T-helper 9 cell (primary cell): ENCODE measurements around the gene KCNC1.

Experiments used
- DNase-seq: peaks from one replicate; pipeline ENCODE4 v3.0.0-alpha.2; 2020

The KCNC1 gene

GRCh38 chr11:17716807-17717206 is 17.8 kb upstream of the KCNC1 start:
- DNase-seq, result no peak

DNA sequence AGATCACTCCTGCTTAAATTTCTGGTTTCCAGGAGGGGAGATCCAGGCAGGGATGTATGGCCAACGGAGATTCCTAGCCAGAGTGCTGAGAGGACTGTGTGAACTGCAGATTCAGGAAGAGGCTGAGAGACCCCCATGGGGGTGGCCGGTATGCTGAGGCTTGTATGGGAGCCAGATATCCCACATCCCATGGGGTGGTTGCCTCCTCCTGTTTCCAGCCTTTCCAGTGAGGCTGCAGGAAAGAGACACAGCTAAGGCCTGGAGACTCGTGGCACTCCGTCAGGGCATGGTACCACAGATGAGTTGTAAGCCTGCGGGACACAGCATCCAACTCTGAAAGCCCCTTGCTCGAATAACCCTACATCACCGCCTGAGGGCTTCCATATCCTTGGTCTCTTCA is 16.6 kb upstream of the KCNC1 start:
- no peak for DNase-seq

DNA sequence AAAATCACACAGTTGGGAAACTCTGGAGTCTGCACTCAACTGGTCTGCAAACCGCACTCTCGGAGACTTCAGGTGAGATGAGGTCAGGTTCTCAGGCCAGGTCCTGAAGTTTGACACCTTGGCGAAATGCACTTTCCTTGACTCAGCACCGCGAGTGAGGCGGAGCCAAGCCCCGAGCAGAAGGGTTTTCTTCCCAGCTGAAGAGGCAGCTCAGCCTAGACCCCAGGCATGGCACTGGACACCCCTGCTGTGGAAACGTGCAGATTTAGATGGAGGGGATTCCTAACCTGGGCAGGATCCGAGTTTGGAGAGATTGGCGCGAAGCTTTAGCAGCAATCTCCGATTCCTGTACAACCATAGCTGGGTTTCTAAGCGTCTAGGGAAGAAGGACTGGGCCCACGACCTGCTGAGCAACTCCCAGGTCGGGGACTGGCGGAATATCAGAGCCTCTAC is 16.0 kb upstream of the KCNC1 start:
- DNase-seq, result no peak

- no peak for DNase-seq
These were observed 15.3 kb upstream of the KCNC1 start, which contains the start of gene MYOD1 for GRCh38 chr11:17719028-17719937. TSS of gene MYOD1 (plus strand) at chr11:17719571. CDS start at chr11:17719783, 212 bp downstream.

DNA sequence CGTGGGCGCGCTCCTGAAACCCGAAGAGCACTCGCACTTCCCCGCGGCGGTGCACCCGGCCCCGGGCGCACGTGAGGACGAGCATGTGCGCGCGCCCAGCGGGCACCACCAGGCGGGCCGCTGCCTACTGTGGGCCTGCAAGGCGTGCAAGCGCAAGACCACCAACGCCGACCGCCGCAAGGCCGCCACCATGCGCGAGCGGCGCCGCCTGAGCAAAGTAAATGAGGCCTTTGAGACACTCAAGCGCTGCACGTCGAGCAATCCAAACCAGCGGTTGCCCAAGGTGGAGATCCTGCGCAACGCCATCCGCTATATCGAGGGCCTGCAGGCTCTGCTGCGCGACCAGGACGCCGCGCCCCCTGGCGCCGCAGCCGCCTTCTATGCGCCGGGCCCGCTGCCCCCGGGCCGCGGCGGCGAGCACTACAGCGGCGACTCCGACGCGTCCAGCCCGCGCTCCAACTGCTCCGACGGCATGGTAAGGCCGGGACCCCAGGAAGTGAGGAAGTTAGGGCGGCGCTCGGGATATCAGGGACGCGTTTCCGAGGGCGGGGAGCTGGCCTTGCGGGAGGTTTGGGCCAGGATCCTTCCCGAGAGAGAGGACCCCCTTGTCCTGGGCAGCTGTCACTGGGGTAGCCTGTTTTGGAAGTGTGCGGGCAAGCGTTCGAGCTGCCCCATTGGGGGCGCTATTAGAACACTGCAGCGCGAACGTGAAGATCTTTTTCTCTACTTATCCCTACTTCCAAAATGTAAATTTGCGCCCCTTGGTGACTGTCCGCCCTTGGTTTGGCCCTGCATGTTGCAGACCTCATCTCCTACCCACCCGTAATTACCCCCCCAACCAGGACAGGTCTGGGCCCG is 14.4 kb upstream of the KCNC1 start:
- DNase-seq, result no peak

GRCh38 chr11:17720796-17721171 is 13.8 kb upstream of the KCNC1 start:
- DNase-seq, result no peak

DNA sequence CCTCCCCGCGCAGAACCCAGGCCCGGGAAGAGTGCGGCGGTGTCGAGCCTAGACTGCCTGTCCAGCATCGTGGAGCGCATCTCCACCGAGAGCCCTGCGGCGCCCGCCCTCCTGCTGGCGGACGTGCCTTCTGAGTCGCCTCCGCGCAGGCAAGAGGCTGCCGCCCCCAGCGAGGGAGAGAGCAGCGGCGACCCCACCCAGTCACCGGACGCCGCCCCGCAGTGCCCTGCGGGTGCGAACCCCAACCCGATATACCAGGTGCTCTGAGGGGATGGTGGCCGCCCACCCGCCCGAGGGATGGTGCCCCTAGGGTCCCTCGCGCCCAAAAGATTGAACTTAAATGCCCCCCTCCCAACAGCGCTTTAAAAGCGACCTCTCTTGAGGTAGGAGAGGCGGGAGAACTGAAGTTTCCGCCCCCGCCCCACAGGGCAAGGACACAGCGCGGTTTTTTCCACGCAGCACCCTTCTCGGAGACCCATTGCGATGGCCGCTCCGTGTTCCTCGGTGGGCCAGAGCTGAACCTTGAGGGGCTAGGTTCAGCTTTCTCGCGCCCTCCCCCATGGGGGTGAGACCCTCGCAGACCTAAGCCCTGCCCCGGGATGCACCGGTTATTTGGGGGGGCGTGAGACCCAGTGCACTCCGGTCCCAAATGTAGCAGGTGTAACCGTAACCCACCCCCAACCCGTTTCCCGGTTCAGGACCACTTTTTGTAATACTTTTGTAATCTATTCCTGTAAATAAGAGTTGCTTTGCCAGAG is 13.2 kb upstream of the KCNC1 start:
- no peak for DNase-seq

DNA sequence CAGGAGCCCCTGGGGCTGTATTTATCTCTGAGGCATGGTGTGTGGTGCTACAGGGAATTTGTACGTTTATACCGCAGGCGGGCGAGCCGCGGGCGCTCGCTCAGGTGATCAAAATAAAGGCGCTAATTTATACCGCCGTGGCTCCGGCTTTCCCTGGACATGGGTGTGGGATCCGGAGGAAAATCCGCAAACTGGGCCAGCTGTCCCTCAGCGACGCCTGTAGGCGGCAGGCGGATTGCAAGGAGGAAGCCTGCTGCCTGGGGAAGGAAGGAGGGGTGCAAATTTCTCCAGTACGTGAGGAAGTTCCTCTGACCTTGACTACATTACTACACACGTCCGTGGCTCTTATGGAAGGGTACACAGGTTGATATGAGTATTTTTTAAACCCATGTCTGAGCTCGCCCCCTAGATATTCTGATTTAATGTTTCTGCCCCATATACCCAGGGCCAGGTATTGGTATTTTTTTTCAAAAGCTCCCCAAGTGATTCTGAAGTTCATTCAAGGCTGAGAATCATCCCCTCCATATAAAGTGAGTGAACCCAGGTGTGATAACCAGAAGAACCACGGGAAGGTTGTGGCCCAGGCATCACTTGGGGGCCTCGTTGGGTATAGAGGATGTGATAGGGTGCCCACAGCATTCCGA is 12.5 kb upstream of the KCNC1 start:
- DNase-seq, result no peak

DNA sequence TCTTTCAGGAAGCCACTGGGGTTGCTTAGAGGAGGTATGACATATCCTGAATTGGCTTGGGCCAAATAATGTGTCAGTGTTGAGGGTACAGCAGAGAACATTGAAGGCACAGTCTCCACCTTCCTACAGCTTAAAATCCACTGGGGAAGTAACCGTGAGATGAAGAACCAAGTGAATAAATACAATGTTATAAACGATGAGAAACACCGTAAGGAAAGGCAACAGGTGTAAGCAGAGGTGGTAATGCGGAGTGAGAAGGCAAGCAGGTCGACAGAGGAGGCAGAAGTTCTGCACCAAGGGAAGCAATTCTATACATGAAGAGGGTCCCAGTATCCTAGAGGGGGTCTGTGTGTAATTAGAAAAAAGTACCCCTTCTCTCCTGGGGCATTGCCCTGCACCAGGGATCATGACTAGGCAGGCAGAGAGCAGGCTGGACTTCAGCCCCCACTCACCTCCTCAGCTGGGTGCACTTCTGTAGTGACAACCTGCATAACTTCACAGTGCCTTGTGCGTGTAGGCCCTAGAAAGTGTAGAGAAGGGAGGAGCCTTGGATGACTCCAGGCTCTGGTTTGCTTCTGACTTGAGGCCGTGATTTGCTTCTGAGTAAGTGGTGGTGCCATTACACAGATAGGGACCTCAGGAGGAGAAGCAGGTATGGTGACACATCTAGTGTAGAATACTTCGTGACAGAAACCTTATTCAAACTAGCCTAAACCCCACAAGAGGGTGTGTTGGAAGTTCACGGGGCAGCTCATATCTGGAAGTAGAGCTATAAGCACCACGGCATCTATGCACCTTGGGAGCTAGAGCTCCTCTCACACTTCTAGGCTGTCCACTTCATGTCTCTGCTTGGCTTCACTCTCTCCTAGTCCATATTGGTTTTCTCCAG is 10.3 kb upstream of the KCNC1 start:
- no peak for DNase-seq

DNA sequence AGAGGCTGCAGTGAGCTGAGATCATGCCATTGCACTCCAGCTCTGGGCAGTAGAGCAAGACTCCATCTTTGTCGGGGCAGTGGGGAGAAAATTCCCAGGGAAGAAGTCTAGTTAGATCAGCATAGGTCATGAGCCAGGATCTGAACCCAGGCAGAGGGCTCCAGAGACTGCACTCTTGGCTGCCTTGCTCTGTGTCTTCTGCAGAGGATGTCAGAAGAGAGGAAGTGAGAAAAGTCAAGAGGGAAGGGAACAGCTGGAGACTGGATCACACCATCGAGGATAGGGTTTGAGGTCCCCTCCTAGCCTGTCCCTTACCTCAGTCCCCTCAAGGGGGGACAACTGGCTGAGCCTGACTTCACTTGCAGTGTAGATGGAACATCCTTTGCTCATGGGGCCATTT is 9.4 kb upstream of the KCNC1 start:
- DNase-seq, result no peak

- DNase-seq, result no peak
These were observed 4.4 kb upstream of the KCNC1 start for GRCh38 chr11:17730137-17730536.

DNA sequence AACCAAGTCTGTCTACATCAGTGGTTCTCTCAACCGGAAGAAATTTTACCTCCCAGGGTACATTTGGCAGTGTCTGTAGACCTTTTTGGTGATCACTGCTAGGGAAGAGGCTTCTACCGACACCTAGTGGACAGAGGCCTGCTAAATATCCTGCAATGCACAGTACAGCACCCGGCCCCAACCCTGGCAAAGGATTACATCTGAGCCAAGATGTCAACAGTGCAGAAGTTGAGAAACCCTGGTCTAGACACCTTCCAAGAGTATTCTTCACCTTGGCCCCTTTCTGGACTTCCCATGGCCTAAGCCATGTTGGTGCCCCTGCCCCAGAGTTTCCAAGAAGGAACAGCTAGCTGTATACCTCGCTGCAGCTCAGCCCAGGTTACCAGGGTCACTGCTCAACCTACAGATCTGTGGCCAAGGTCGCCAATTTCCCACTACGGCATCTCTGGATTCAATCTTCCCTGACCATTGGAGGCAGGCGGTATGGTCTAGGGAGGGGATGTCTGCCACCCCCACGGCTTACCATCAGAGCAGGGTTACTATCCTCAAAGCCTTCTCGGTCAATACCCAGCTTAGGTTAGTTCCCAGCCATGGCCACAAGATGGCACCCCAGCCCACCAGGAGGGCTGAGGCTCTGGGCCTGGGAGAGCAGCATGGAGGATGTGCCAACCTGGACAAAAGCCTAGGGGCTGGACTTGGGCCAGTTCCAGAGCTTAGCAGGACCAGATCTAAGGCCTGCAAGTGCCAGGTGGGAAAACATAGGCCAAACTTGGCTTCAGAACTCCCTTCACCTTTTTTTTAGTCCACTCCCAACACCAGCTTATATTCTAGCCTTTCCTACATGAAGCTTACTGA is 3.7 kb upstream of the KCNC1 start:
- peak; percentile 26 for DNase-seq

DNA sequence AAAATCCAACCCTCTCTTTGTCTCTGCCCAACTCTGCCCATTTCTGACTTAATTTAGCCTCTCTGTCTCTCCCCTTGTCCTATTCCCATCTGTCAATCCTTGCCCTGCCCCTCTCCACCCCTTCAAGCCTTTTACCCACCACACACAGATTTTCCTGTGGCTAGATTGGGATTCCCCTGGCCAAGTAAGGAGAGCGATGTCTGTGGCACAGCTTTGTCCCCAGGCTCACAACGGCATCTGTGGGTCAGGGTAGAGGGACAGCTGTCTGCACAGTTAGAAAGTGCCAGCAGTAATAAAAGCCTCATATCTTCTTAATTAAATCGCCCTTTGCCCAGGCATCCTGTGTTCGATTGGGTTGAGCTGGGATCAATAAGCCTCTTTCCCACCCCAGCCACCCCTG is 1.3 kb upstream of the KCNC1 start:
- DNase-seq, result no peak

- no peak for DNase-seq
These were observed 621 bp downstream of the KCNC1 start for GRCh38 chr11:17734986-17735817.

DNA sequence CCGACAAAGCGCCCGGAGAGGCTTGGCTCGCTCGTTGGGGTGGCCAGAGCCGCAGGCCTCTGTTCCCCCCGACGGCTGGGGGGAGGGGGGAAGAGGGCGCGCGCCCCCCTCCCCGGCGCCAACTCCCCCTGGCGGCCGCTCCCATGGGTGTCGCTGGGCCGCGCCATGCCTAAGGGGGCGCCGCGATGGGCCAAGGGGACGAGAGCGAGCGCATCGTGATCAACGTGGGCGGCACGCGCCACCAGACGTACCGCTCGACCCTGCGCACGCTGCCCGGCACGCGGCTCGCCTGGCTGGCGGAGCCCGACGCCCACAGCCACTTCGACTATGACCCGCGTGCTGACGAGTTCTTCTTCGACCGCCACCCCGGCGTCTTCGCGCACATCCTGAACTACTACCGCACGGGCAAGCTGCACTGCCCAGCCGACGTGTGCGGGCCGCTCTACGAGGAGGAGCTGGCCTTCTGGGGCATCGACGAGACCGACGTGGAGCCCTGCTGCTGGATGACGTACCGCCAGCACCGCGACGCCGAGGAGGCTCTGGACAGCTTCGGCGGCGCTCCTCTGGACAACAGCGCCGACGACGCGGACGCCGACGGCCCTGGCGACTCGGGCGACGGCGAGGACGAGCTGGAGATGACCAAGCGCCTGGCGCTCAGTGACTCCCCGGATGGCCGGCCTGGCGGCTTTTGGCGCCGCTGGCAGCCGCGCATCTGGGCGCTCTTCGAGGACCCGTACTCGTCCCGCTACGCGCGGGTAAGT is 1.4 kb downstream of the KCNC1 start:
- no peak for DNase-seq

DNA sequence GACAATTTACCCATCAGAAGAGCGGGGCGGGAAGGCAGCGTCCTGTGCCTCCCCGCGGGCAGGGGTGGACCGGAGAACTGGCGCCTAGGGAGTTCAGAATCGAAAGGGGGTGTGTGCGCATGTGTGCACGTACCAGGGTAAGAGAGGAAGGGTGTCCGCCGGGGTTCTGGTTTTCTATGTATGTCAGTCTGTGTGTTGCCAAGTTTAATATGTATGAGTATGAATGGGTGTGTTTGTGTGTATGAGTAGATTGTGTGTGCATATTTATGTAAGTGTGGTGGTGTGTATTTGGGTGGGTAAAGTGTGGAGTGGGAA is 2.0 kb downstream of the KCNC1 start:
- DNase-seq, result no peak

DNA sequence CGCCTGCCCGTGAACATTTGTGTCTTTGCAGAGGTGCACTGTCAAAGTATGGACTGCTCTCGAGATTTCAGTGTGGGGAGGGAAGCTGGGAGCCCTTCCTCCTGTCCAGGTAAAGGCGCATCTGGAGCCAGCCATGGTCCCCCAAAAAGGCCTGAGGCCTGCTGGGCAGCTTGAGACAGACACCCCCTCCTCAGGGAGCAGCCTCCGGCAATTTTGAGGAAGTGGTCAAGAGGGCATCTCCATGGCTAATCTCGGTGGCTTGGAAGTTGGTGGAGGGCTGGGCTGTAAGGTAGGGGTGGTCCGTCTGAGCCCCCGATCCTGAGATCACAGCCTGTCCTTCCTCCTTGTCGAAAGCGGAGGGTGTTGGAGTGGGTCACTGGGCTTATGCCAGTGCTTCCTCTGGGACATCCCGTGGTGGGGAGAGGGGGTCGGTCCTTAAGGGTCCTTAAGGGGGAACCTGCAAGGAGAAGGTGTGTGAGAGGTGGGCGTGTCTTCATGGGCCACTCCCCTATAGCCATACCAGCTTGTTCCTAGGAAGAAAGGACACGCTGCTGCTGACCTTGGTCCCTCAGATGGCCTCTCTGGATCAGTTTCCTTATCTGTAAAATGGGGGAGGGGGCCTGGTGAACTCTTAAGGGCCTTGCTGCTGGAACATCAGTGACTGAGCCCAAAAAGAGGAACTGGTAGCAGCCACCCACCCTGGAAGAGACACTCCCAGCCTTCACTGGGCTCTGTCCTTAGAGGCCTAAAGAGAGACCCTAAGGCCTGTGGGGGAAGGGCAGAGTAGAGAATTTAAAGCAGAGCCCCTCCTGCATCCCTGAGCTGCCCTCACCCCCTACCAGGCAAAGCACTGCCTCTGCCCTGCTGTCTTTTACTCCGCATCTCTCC is 2.6 kb downstream of the KCNC1 start:
- DNase-seq, result no peak
